Measurements from ENCODE around the gene GPS1. TPM values are rescaled to one million over a fixed set of nuclear protein-coding genes. Genes with fewer than 3 reads are reported as not detected.

The GPS1 gene
- total RNA-seq, 1 experiment from 2014 or later: 84.0 TPM

- no peak for DNase-seq (ENCODE audit: low read depth)
These were observed 50.3 kb downstream of the GPS1 start for GRCh38 chr17:82101767-82102679.

GRCh38 chr17:82103553-82104451 lies 52.1 kb downstream of the GPS1 start:
- no peak for DNase-seq (ENCODE audit: low read depth)

GRCh38 chr17:82104797-82105416 lies 53.2 kb downstream of the GPS1 start:
- no peak for DNase-seq (ENCODE audit: low read depth)

GRCh38 chr17:82105417-82105881 lies 53.8 kb downstream of the GPS1 start:
- DNase-seq (ENCODE audit: low read depth): no peak

- DNase-seq (ENCODE audit: low read depth): peak; percentile 75
These were observed 54.4 kb downstream of the GPS1 start for GRCh38 chr17:82105882-82106687.

- no peak for DNase-seq (ENCODE audit: low read depth)
These were observed 55.1 kb downstream of the GPS1 start for GRCh38 chr17:82106688-82107305.

Other genes with a start within 250 kb of the GPS1 start
- not detected in 2 replicates for gene GCGR, start 247.7 kb upstream of the GPS1 start, total RNA-seq (2014; rRNA removed; shearing (Covaris generic))
- 34.1 and 48.1 TPM in 2 replicates for gene MCRIP1, start 218.6 kb upstream of the GPS1 start, total RNA-seq (2014; rRNA removed; shearing (Covaris generic))
- not detected in 2 replicates for gene PPP1R27, start 216.8 kb upstream of the GPS1 start, total RNA-seq (2014; rRNA removed; shearing (Covaris generic))
- 666 and 757 TPM in 2 replicates for gene P4HB, start 191.4 kb upstream of the GPS1 start, total RNA-seq (2014; rRNA removed; shearing (Covaris generic))
- 137 and 170 TPM in 2 replicates for gene ARHGDIA, start 180.6 kb upstream of the GPS1 start, total RNA-seq (2014; rRNA removed; shearing (Covaris generic))
- gene ALYREF, start 160.3 kb upstream of the GPS1 start, total RNA-seq (2014; rRNA removed; shearing (Covaris generic)): 159 and 274 TPM in 2 replicates
- 241 and 342 TPM in 2 replicates for gene ANAPC11, start 160.2 kb upstream of the GPS1 start, total RNA-seq (2014; rRNA removed; shearing (Covaris generic))
- 3.7 and 3.9 TPM in 2 replicates for gene NPB, start 149.7 kb upstream of the GPS1 start, total RNA-seq (2014; rRNA removed; shearing (Covaris generic))
- gene PCYT2, start 140.5 kb upstream of the GPS1 start, total RNA-seq (2014; rRNA removed; shearing (Covaris generic)): 39.7 and 45.7 TPM in 2 replicates
- gene SIRT7, start 133.7 kb upstream of the GPS1 start, total RNA-seq (2014; rRNA removed; shearing (Covaris generic)): 10.0 and 10.1 TPM in 2 replicates
- 10.1 TPM in 2 replicates for gene MAFG, start 124.2 kb upstream of the GPS1 start, total RNA-seq (2014; rRNA removed; shearing (Covaris generic))
- gene PYCR1, start 114.6 kb upstream of the GPS1 start, total RNA-seq (2014; rRNA removed; shearing (Covaris generic)): 36.4 and 53.4 TPM in 2 replicates
- not detected in 2 replicates for gene MYADML2, start 104.7 kb upstream of the GPS1 start, total RNA-seq (2014; rRNA removed; shearing (Covaris generic))
- 0.24 TPM in 1 of 2 replicates, not detected in the other for gene NOTUM, start 90.7 kb upstream of the GPS1 start, total RNA-seq (2014; rRNA removed; shearing (Covaris generic))
- gene ASPSCR1, start 74.3 kb upstream of the GPS1 start, total RNA-seq (2014; rRNA removed; shearing (Covaris generic)): 18.1 and 18.5 TPM in 2 replicates
- gene CENPX, start 29.0 kb upstream of the GPS1 start, total RNA-seq (2014; rRNA removed; shearing (Covaris generic)): 119 and 144 TPM in 2 replicates
- 8.1 and 17.6 TPM in 2 replicates for gene LRRC45, start 28.6 kb upstream of the GPS1 start, total RNA-seq (2014; rRNA removed; shearing (Covaris generic))
- 10.7 and 13.1 TPM in 2 replicates for gene RAC3, start 20.2 kb upstream of the GPS1 start, total RNA-seq (2014; rRNA removed; shearing (Covaris generic))
- gene DCXR, start 14.2 kb upstream of the GPS1 start, total RNA-seq (2014; rRNA removed; shearing (Covaris generic)): 82.2 and 86.2 TPM in 2 replicates
- 12.9 and 14.3 TPM in 2 replicates for gene RFNG, start 87 bp upstream of the GPS1 start, total RNA-seq (2014; rRNA removed; shearing (Covaris generic))
- 34.0 and 39.3 TPM in 2 replicates for gene DUS1L, start 13.9 kb downstream of the GPS1 start, total RNA-seq (2014; rRNA removed; shearing (Covaris generic))
- 26.4 and 28.7 TPM in 2 replicates for gene FASN, start 46.3 kb downstream of the GPS1 start, total RNA-seq (2014; rRNA removed; shearing (Covaris generic))
- 3.7 and 5.0 TPM in 2 replicates for gene CCDC57, start 160.9 kb downstream of the GPS1 start, total RNA-seq (2014; rRNA removed; shearing (Covaris generic))
- 104 and 207 TPM in 2 replicates for gene SLC16A3, start 177.1 kb downstream of the GPS1 start, total RNA-seq (2014; rRNA removed; shearing (Covaris generic))
- gene CSNK1D, start 221.8 kb downstream of the GPS1 start, total RNA-seq (2014; rRNA removed; shearing (Covaris generic)): 20.4 and 22.6 TPM in 2 replicates

All from RPMI7951 (cell line).